Endothelial cell of umbilical vein (primary cell): ENCODE measurements around the gene ZSWIM4. TPM values are rescaled to one million over a fixed set of nuclear protein-coding genes. Genes with fewer than 3 reads are reported as not detected.

ENCODE experiments used
- BruUV-seq: library from RNA; stranded (reverse); fragments of 400-500 nt; replicated peaks from 2 replicates; lab custom pipeline; 2021; lab: Mats Ljungman, UMichigan
- CTCF ChIA-PET: fragments of 300-600, 350-600 bp; sonication (Branson Sonifier 250); formaldehyde crosslinking; loops from one replicate; lab custom pipeline; 2021; ENCODE audit warnings: antibody characterized with exemption, inconsistent platforms; lab: Charles Lee
- POLR2A ChIA-PET: fragments of 300-600, 350-600 bp; sonication (Branson Sonifier 250); formaldehyde crosslinking; loops from one replicate; lab custom pipeline; 2021; ENCODE audit warnings: antibody characterized with exemption, inconsistent platforms; lab: Charles Lee
- DNase-seq: peaks from one replicate; pipeline ENCODE4 v3.0.0-alpha.2; 2011; ENCODE audit warnings: low read depth, low spot score
- FAIRE-seq: peaks from 2 replicates; lab custom pipeline; 2011; peaks lifted over from hg19 to GRCh38; lab: Jason Lieb, UNC
- H2AFZ ChIP-seq: 2 replicates; pipeline ENCODE4 v1.6.0; 2012; ENCODE audit warnings: low read depth, low read length, control low read depth, inconsistent platforms
- H3K27ac ChIP-seq: 2 replicates; pipeline ENCODE4 v1.5.1; 2011; ENCODE audit warnings: low read depth, mild to moderate bottlenecking, control low read depth, low read length, moderate library complexity; ENCODE audit not compliant: insufficient read depth
- H3K27me3 ChIP-seq, 2 experiments: 2 replicates each; pipeline versions ENCODE4 v1.6.0 to v1.6.1; 2011; ENCODE audit warnings: low read length in 2 of 2, mixed read lengths in 1 of 2; ENCODE audit not compliant: control insufficient read depth in 2 of 2, insufficient read depth in 2 of 2
- H3K36me3 ChIP-seq, 2 experiments: 2 replicates in 1 of 2; 3 replicates in 1 of 2; pipeline ENCODE4 v1.5.1; 2011; ENCODE audit warnings: low read length in 2 of 2, mild to moderate bottlenecking in 1 of 2, moderate library complexity in 1 of 2; ENCODE audit not compliant: control insufficient read depth in 2 of 2, insufficient read depth in 2 of 2; ENCODE audit errors: extremely low read depth in 1 of 2
- H3K4me1 ChIP-seq: 3 replicates; pipeline ENCODE4 v1.5.1; 2011; ENCODE audit warnings: mild to moderate bottlenecking, low read length; ENCODE audit not compliant: control insufficient read depth, insufficient read depth; ENCODE audit errors: extremely low read depth
- H3K4me2 ChIP-seq: 2 replicates; pipeline ENCODE4 v1.6.1; 2011; ENCODE audit warnings: low read length, control low read depth, mixed read lengths; ENCODE audit not compliant: insufficient read depth
- H3K4me3 ChIP-seq, 3 experiments: fragments of 200-600 bp in 1 of 3; sonication (generic), shearing (Covaris generic) in 1 of 3; replicated peaks in 1 of 3; 2 replicates each; pipeline ENCODE4 v1.5.1; 2011 to 2016; ENCODE audit warnings: control low read depth in 3 of 3, low read length in 3 of 3, mild to moderate bottlenecking in 2 of 3, inconsistent platforms in 1 of 3, low read depth in 1 of 3, moderate library complexity in 1 of 3; ENCODE audit not compliant: insufficient read depth in 1 of 3
- H3K79me2 ChIP-seq: 2 replicates; pipeline ENCODE4 v1.6.0; 2012; ENCODE audit warnings: low read length, inconsistent platforms; ENCODE audit not compliant: control insufficient read depth, insufficient read depth
- H3K9ac ChIP-seq: replicated peaks from 2 replicates; pipeline ENCODE3; 2011; ENCODE audit warnings: low read length, control low read depth; ENCODE audit not compliant: insufficient read depth; ENCODE audit errors: extremely low read depth
- H3K9me1 ChIP-seq: replicated peaks from 3 replicates; pipeline ENCODE4 v1.6.0; 2011; ENCODE audit warnings: mild to moderate bottlenecking, low read length; ENCODE audit not compliant: control insufficient read depth, insufficient read depth; ENCODE audit errors: extremely low read depth
- H3K9me3 ChIP-seq: replicated peaks from 2 replicates; pipeline ENCODE4 v1.5.1; 2012; ENCODE audit warnings: low read length, inconsistent platforms; ENCODE audit not compliant: control insufficient read depth, insufficient read depth
- H4K20me1 ChIP-seq: replicated peaks from 2 replicates; pipeline ENCODE3; 2011; ENCODE audit warnings: mild to moderate bottlenecking, low read length; ENCODE audit not compliant: control insufficient read depth, insufficient read depth; ENCODE audit errors: extremely low read depth
- EZH2 ChIP-seq: IDR thresholded peaks from 2 replicates; pipeline ENCODE4 v1.6.1; 2012; ENCODE audit warnings: borderline replicate concordance, low read depth, mild to moderate bottlenecking, moderate library complexity, low read length, inconsistent platforms; ENCODE audit not compliant: severe bottlenecking
- FOS ChIP-seq: IDR thresholded peaks from 2 replicates; pipeline ENCODE4 v1.6.1; 2011; ENCODE audit warnings: mild to moderate bottlenecking, low read length, moderate library complexity, borderline replicate concordance; ENCODE audit not compliant: insufficient read depth
- GATA2 ChIP-seq: IDR thresholded peaks from 2 replicates; pipeline ENCODE4 v1.7.0; 2011; ENCODE audit warnings: low read depth, mild to moderate bottlenecking, moderate library complexity, mixed read lengths, low read length; ENCODE audit not compliant: insufficient read length, insufficient read depth
- JUN ChIP-seq: IDR thresholded peaks from 2 replicates; pipeline ENCODE4 v1.6.1; 2011; ENCODE audit warnings: borderline replicate concordance, low read depth; ENCODE audit not compliant: insufficient read length, insufficient read depth
- POLR2A ChIP-seq: IDR thresholded peaks from 2 replicates; pipeline ENCODE4 v1.6.1; 2012; ENCODE audit warnings: low read depth, mild to moderate bottlenecking, control low read depth, low read length
- POLR2AphosphoS5 ChIP-seq: IDR thresholded peaks from 2 replicates; pipeline ENCODE4 v1.6.1; 2012; ENCODE audit warnings: low read depth, mild to moderate bottlenecking, control low read depth, low read length, moderate library complexity; ENCODE audit not compliant: insufficient read depth
- dilution Hi-C: fragments of 300-500 bp; cut with MboI; formaldehyde crosslinking; loops from one replicate; pipeline ENCODE4 v1.15.0; 2019; ENCODE audit warnings: low sequenced_read_pairs; ENCODE audit not compliant: extremely low pct_ligation_motif_present
- intact Hi-C: fragments of 100-400 bp; cut with micrococcal nuclease; formaldehyde crosslinking; loops from one replicate; pipeline ENCODE4 v1.10.0; 2022
- polyA plus RNA-seq, 4 experiments: library from polyadenylated mRNA; depleted of rRNA in 3 of 4; stranded (reverse) in 3 of 4; unstranded in 1 of 4; fragments of >200 nt; gene quantifications; 2 replicates each; pipeline versions ENCODE4 v1.2.1 to v1.2.3, GENCODE V29; 2011 to 2012; ENCODE audit warnings: missing spikeins in 1 of 4
- total RNA-seq: library from RNA; stranded (reverse); gene quantifications from 2 replicates; pipeline ENCODE4 v1.2.3, GENCODE V29; 2021

The ZSWIM4 gene
- total and polyA plus RNA-seq, 2 donors (not counting 3 experiments of a cell fraction or from before 2014, with no cell fraction given) = 12.7 to 26.6 TPM

DNA sequence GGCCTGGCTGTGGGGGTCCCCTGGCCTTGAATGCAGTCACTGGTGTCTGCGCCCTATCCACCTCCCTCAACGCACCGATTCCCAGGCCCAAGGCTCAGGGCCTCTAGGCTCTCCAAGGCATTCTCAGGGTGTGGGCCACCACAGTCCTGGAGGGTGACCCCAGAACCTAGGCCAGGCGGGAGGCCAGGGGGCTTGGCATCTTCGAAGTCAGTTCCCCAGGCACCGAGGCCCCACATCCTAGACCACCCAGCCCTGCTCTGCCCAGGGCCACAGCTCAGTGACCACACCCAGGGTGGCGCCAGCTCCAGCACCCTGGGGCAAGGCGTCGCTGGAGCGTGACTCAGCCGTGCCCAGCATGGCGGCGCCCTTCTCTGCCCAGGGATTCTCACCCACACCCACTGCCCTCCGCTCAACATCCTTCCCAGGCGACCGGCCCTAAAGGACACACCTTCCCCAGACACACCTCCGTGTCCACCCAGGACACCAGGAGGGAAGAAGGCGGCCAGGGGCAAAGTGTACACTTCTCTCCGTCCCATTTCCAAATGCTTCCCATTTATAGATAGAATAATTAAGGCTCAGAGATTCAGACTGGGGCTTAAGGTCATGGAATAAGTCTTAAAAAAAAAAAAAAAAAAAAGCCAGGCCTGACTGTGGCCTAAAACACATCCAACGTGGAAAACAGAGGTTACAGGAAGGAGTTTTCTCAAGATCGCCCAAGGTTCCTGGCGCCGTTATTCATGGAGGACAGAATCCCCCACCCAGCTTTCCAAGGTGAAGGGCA is 45.3 kb downstream of the ZSWIM4 start:
- Histone ChIP-seq H4K20me1 (no peaks in the 10 kb centered on the region), H3K79me2 (peaks cover 67% of the 10 kb centered on the region), H3K4me1 (peaks cover 38% of the 10 kb centered on the region), H3K9me1 (no peaks in the 10 kb centered on the region), H3K9ac (peak overlapping the region; percentile 97), H3K27me3 (no peaks in the 10 kb centered on the region), H3K4me3 (peak overlapping the region; percentile 38 to 82 (median 79)), H2AFZ (no peak overlapping the region), H3K36me3 (peaks cover 3 to 8% of the 10 kb centered on the region in 2 experiments), H3K4me2 (peak overlapping the region; percentile 58), H3K27ac (peak overlapping the region; percentile 94), H3K9me3 (no peaks in the 10 kb centered on the region)
- intact Hi-C loops = no loop called here
- TF ChIP-seq JUN (no peak), POLR2AphosphoS5 (peak; percentile 12), EZH2 (no peak), FOS (peak; percentile 34), POLR2A (peak; percentile 0), GATA2 (no peak)
- dilution Hi-C loops = no loop called here
- POLR2A ChIA-PET = interaction anchor here (0.6 to 3.2 kb wide), 8 partner anchors 11 to 229 kb away, joined by 3 to 25 read pairs (median 5); no protein-coding TSS in a partner anchor
- CTCF ChIA-PET = interaction anchor here (0.5 to 4.3 kb wide), 4 partner anchors 7 to 53 kb away, joined by 3 to 58 read pairs (median 3); no protein-coding TSS in a partner anchor
- TSS peak; percentile 72 for BruUV-seq
- DNase-seq (peak; percentile 47), FAIRE-seq (peak; percentile 65)
